Measurements from ENCODE around the gene TSTD2.

DNA sequence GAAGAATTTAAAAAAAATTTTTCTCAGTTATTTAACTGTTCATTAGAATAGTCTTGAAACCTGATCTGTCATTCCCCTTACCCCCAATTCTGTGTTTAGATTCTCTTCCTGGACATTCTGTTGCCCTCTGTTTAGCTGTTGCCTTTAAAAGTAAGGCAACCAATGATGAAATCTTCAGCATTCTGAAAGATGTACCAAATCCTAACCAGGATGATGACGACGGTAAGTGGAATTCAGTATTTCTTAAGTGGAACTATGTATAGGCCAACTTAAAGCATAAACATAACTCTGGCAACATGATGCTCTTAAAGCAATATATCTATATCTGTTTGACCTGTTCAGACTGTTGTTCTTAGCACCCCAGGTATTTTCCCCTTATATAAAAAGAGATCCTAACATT, 27.7 kb upstream of the TSTD2 start:
- TF ChIP-seq, protein P1, sequence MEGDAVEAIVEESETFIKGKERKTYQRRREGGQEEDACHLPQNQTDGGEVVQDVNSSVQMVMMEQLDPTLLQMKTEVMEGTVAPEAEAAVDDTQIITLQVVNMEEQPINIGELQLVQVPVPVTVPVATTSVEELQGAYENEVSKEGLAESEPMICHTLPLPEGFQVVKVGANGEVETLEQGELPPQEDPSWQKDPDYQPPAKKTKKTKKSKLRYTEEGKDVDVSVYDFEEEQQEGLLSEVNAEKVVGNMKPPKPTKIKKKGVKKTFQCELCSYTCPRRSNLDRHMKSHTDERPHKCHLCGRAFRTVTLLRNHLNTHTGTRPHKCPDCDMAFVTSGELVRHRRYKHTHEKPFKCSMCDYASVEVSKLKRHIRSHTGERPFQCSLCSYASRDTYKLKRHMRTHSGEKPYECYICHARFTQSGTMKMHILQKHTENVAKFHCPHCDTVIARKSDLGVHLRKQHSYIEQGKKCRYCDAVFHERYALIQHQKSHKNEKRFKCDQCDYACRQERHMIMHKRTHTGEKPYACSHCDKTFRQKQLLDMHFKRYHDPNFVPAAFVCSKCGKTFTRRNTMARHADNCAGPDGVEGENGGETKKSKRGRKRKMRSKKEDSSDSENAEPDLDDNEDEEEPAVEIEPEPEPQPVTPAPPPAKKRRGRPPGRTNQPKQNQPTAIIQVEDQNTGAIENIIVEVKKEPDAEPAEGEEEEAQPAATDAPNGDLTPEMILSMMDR (conservative IDR thresholded peaks at IDR 0.05; ENCODE audit: low read depth, low read length) = no peak
- TF ChIP-seq EZH2 (IDR thresholded peaks at IDR 0.05; ENCODE audit: borderline replicate concordance, low read depth, low read length, poor library complexity, severe bottlenecking) = no peak

Measured in A673 (cell line).